GM21528 (cell line): Measurements from ENCODE around the gene EVC2.

Source experiments
- ATAC-seq: cut with Tn5 transposase; IDR thresholded peaks from one replicate; pipeline ENCODE4 v1.9.1; 2021; ENCODE audit warnings: mild to moderate bottlenecking, moderate library complexity; ENCODE audit not compliant: unreplicated experiment, low FRiP score

The EVC2 gene

GRCh38 chr4:5708449-5709206 lies at the start of gene EVC2:
TSS of gene EVC2 (minus strand) at chr4:5708559. CDS start at chr4:5708513, 46 bp downstream.
- no peak for ATAC-seq

DNA sequence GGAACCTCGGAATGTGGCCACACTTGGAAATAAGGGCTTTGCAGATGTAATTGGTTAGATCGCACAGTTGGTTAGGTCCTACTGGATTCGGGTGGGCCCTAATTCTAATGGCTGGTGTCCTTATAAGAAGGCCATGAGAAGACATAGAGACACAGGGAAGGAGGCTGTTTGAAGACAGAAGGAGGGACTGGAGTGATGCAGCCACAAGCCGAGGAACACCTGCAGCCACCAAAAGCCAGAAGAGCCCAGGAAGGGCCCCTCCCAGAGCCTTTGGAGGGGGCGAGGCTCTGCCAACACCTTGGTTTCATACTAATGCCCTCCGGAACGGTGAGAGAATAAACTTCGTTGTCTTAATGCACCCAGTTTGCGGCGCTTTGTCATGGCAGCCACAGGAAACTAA lies 49.6 kb upstream of the EVC2 start:
- no peak for ATAC-seq

DNA sequence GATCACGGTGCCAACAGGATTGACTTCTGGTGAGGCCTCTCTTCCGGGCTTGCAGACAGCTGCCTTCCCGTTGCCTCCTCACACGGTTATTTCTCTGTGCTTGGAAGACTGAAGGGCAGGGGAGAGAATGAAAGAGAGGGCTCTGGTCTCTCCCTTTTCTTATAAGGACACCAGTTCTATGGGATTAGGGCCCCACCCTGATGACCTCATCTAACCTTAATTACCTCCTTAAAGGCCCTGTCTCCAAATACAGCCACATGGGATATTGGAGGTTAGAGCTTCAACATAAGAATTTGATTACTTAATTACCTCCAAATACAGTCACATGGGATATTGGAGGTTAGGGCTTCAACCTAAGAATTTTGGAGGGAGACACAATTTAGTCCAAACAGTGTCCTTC lies 49.2 kb upstream of the EVC2 start:
- no peak for ATAC-seq

- no peak for ATAC-seq
Measured at GRCh38 chr4:5757091-5757490, 48.7 kb upstream of the EVC2 start.

- ATAC-seq: no peak
Measured at GRCh38 chr4:5756271-5756670, 47.9 kb upstream of the EVC2 start.

DNA sequence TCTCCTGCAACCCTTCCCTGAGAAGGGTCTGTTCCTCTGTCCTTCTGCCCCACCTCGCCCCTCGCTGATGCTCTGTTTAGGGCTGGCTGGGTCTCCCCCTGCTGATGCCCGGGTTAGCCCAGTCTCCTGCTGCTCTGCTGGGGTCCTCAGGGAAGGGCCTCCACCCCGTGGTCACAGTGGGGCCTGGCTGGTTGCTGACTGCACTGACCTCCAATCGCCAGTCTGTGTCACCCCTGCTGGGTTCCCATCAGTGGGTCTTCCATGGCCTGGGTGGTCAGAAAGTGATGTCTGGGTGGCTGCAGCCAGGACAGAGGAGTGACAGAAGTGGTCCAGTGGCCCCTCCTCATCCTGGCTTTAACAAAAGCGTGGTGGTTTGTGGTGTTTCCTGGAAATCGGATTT lies 47.3 kb upstream of the EVC2 start:
- no peak for ATAC-seq

DNA sequence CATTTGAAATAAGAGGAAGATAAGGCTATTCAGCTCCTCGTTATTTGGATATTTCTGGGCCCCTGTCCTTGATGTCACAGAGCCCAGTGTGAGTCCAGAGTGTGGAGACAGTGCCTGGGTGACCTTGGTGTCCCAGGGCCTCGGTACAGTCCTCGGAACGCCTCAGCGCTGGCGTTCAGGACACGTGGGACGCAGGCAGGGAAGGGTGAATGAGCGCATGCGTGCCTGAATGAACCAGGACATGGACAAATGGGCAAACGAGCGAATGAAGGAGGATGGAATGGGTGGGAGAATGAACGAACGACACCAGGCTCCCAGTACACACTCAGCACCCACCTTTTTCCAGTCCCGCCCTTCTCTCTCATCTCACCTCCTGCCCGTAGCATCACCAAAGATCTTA lies 46.8 kb upstream of the EVC2 start:
- ATAC-seq: no peak

DNA sequence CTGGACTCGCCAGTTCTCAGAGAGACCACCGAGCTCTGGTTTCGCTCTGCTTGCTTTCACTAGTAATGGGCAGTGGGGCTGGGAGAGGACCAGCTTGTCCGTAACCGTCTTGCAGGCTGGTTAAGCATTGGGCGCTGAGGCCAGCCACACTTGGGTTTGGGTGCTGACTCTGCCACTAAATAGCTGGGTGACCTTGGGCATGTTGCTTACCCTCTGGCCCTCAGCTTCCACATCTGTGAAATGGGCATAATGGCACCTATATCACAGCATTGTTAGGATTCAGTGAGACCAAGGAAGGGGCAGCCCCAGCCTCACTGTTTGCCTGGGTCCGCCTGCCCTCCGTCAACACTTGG lies 46.1 kb upstream of the EVC2 start:
- no peak for ATAC-seq

GRCh38 chr4:5753766-5754528 lies 45.6 kb upstream of the EVC2 start:
- no peak for ATAC-seq

GRCh38 chr4:5753366-5753765 lies 45.0 kb upstream of the EVC2 start:
- ATAC-seq: no peak

DNA sequence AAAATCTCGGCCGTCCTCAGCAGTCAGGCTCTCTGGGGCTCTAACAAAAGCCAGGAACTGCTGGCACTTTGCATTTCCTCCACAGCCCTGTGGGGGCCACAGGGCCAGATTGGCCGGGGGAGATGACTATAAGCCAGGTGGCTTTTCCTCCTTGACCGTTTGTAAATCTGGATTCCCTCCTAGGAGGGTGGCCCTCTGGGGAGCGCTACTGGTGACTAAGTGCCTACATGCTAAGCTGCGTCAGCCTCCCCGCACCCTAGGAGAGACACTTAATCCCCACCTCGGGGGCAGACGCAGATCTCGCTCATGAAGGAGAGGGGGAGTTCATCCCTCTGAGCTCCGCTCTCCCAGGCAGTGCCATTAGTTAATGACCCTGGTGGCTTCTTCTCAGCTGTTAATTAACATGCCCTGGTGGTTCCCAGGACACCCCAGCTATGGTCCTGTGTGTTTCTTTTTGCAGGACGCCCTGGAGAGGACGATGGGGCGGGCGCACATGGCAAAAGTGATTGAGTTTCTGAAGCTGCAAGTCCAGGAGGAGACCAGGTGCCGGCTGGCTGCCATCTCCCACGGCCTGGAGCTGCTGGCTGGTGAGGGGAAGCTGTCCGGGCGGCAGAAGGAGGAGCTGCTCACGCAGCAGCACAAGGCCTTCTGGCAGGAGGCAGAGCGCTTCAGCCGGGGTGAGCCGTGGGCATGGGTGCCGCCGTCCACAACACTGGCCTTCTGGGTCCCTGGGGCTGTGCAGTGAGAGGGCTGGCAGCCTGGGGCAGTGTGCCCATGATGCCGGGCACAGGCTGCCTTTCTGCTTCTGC lies 44.2 kb upstream of the EVC2 start:
- ATAC-seq: no peak

- no peak for ATAC-seq
Measured at GRCh38 chr4:5751666-5752375, 43.5 kb upstream of the EVC2 start.

- no peak for ATAC-seq
Measured at GRCh38 chr4:5750946-5751665, 42.7 kb upstream of the EVC2 start.

- ATAC-seq: no peak
Measured at GRCh38 chr4:5750052-5750945, 41.9 kb upstream of the EVC2 start.

- ATAC-seq: no peak
Measured at GRCh38 chr4:5749568-5749967, 41.2 kb upstream of the EVC2 start.

DNA sequence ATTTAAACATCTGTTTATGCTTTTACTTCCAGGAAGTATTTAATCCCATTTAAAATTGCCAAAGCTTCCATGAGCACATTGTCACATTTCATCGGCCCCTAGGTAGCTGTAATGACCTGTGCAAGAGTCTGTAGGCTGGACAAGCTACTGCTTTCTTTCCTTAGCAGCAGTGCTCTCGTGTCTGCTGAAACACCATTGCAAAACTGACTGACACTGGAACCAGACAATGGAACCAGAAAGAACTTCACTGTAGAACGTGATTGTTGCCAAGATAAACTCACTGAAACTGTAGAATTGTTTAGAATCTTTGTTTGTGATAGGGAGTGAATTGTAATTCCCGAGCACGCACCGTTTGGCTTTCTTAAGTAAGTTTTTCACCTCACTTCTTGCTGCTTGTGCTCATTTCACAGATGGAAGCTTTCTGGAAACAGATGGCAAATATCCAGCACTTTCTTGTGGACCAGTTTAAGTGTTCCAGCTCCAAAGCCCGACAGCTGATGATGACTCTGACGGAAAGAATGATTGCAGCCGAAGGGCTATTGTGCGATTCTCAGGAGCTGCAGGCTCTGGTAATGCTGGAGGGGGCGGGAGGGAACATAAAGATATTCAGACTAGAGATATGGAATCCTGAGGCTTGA lies 39.5 kb upstream of the EVC2 start:
- no peak for ATAC-seq

DNA sequence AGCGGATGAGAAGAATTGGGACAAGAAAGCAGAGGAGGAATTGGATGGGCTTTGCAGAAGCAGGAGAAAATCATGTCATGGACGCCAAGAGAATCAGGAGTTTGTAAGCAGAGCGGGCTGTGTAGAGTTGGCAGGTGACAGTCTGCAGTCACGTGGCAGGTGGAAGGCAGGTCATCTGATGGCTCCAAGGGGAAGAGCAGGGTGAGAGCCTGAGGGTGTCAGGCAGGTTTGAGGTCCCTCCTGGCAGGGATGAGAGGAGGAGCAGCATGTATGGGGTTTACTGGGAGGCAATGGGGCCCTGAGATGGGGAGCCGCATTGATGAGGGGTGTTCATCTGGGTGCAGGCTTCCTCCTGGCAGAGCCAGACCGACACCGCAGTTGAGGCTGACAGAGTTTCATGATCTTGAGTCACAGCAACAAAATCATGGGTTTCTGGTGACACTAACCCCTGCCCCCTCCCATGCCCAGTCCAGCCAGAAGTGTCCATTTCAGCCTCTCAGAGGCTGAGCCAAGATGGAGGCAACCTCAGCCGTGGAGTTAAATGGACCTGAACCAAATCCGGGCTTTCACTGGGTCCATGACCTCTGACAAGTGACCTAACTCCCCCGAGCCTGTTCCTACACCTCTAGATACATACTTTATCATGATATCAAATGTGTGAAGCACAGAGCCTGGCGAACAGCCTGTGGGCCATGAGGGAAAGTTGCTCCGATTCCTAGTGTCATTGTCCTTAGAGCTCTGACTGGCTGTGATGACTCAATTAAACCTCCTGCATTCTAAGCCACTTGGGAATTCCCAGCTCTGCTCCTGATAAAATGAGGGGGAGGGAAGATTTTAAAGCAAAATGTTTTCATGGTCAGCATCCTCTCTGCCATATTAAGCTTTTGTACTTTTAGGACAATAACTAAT lies 38.7 kb upstream of the EVC2 start:
- no peak for ATAC-seq

- ATAC-seq: no peak
Measured at GRCh38 chr4:5746250-5746649, 37.9 kb upstream of the EVC2 start.
